IMR-90 (cell line): Measurements from ENCODE around the gene LRIG1.

Experiments used
- BHLHE40 ChIP-seq: fragments of 150-350 bp; IDR thresholded peaks from 2 replicates; pipeline ENCODE4 v1.6.1; 2016; ENCODE audit warnings: mild to moderate bottlenecking, low read depth, low read length
- CEBPB ChIP-seq: IDR thresholded peaks from 2 replicates; pipeline ENCODE4 v1.6.1; 2012; ENCODE audit warnings: low read depth, low read length, improper control_type of control experiment
- MAFK ChIP-seq: IDR thresholded peaks from 2 replicates; pipeline ENCODE4 v1.6.1; 2012; ENCODE audit warnings: low read depth, low read length, improper control_type of control experiment
- MAZ ChIP-seq: IDR thresholded peaks from 2 replicates; pipeline ENCODE4 v1.6.1; 2012; ENCODE audit warnings: low read depth, mild to moderate bottlenecking, low read length, improper control_type of control experiment, moderate library complexity, borderline replicate concordance
- MXI1 ChIP-seq: IDR thresholded peaks from 2 replicates; pipeline ENCODE4 v1.6.1; 2012; ENCODE audit warnings: low read depth, mild to moderate bottlenecking, low read length, moderate library complexity, borderline replicate concordance
- POLR2A ChIP-seq: IDR thresholded peaks from 2 replicates; pipeline ENCODE4 v1.6.1; 2012; ENCODE audit warnings: mild to moderate bottlenecking, low read depth, low read length
- RAD21 ChIP-seq: IDR thresholded peaks from 2 replicates; pipeline ENCODE4 v1.6.1; 2012; ENCODE audit warnings: low read length, improper control_type of control experiment
- RCOR1 ChIP-seq: IDR thresholded peaks from 2 replicates; pipeline ENCODE4 v1.6.1; 2012; ENCODE audit warnings: mild to moderate bottlenecking, low read length, improper control_type of control experiment; ENCODE audit not compliant: insufficient replicate concordance
- RFX5 ChIP-seq: IDR thresholded peaks from 2 replicates; pipeline ENCODE4 v1.8.0; 2012; ENCODE audit warnings: low read depth, mild to moderate bottlenecking, low read length, moderate library complexity
- TF ChIP-seq, protein P1 (sequence below): conservative IDR thresholded peaks from 2 replicates; pipeline ENCODE4 v1.5.1; 2012; ENCODE audit warnings: mild to moderate bottlenecking, low read depth, low read length, improper control_type of control experiment
- TF ChIP-seq, protein P2 (sequence below): fragments of 150-350 bp; IDR thresholded peaks from 2 replicates; pipeline ENCODE4 v1.6.1; 2016; ENCODE audit warnings: low read depth, mild to moderate bottlenecking, low read length, moderate library complexity, borderline replicate concordance

DNA sequence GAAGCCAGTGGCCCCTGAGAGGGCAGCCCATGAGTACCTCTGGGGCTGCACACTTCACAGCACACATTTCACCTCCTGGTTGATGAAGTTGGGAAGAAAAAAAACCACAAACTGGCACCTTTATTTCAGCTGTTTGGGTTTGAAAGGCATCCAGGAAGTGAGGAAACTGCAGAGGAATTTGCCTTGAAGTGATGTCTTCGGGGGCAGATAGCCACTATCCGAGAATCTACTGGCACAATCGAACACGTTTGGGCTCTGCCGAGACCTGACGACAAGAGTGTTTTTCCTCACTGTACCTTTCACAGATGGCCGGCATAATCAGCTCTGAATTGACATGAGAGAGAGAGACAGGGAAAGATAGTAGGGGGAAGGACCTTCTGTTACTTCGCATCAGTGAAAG is 59.7 kb downstream of the LRIG1 start:
- TF ChIP-seq POLR2A, result no peak
- TF ChIP-seq, protein P1, sequence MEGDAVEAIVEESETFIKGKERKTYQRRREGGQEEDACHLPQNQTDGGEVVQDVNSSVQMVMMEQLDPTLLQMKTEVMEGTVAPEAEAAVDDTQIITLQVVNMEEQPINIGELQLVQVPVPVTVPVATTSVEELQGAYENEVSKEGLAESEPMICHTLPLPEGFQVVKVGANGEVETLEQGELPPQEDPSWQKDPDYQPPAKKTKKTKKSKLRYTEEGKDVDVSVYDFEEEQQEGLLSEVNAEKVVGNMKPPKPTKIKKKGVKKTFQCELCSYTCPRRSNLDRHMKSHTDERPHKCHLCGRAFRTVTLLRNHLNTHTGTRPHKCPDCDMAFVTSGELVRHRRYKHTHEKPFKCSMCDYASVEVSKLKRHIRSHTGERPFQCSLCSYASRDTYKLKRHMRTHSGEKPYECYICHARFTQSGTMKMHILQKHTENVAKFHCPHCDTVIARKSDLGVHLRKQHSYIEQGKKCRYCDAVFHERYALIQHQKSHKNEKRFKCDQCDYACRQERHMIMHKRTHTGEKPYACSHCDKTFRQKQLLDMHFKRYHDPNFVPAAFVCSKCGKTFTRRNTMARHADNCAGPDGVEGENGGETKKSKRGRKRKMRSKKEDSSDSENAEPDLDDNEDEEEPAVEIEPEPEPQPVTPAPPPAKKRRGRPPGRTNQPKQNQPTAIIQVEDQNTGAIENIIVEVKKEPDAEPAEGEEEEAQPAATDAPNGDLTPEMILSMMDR, result no peak
- peak; percentile 26; the same call in 1 of the 2 replicates for TF ChIP-seq CEBPB
- TF ChIP-seq MAFK, result 0 out of 2 replicates have a peak, but pooled peaks have one; percentile 1
- TF ChIP-seq, protein P2, sequence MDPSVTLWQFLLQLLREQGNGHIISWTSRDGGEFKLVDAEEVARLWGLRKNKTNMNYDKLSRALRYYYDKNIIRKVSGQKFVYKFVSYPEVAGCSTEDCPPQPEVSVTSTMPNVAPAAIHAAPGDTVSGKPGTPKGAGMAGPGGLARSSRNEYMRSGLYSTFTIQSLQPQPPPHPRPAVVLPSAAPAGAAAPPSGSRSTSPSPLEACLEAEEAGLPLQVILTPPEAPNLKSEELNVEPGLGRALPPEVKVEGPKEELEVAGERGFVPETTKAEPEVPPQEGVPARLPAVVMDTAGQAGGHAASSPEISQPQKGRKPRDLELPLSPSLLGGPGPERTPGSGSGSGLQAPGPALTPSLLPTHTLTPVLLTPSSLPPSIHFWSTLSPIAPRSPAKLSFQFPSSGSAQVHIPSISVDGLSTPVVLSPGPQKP, result no peak
- no peak for TF ChIP-seq RFX5
- TF ChIP-seq RAD21, result no peak
- TF ChIP-seq BHLHE40, result peak; percentile 53; the same call in 1 of the 2 replicates
- TF ChIP-seq MXI1, result no peak
- no peak for TF ChIP-seq MAZ
- no peak for TF ChIP-seq RCOR1
